NCI-H460 (cell line): ENCODE results near the gene CLN6. TPM values are rescaled to one million over a fixed set of nuclear protein-coding genes. Genes with fewer than 3 reads are reported as not detected.
"Not testable (repeated sequence)": the region's sequence is repeated elsewhere in the genome, so short reads cannot be mapped to it uniquely, and the experiment has no call there.

Experiments used
- DNase-seq: peaks from one replicate; pipeline ENCODE4 v3.0.0-alpha.2; 2016; ENCODE audit warnings: low read depth; ENCODE audit errors: extremely low read depth
- total RNA-seq: library from RNA; depleted of rRNA; stranded (reverse); fragments of >200 nt; shearing (Covaris generic); gene quantifications from 2 replicates; pipeline ENCODE4 v1.2.3, GENCODE V29; 2014

The CLN6 gene
- total RNA-seq, 1 experiment from 2014 or later, result 20.3 TPM

GRCh38 chr15:68195336-68196112 is 34.0 kb downstream of the CLN6 start:
- no peak for DNase-seq

DNA sequence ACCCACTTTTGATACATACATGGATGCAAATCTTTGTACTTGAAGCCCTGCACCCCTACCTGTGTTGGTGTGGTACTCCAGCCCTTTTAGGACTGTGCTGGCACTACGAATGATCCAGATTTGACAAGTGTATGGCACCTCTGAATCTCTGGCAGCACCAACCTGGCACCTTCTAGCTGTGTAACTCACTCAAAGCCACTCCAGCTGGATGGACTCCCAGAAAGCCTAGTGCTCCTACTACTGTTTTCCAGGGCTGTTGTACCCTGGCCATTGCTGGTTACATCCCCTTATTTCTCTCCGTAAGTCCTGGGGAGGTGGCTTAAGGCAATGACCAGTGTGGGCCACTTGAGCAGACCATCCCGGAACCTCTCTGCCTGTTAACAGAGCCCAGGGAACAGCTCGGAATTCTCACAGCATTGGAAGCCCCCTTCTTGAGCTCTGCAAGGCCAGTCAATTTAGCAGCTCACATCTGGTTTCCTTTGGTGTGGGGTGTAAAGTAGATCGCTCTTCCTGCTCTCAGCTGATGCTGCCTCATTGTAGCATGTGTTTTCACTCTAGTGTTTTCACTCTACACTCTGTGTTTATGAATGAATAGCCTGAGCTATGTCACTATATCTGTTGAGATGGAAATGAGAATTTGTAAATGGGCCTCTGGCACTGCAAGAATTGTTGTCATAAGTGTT is 36.6 kb downstream of the CLN6 start:
- no peak for DNase-seq

- no peak for DNase-seq
Observed at GRCh38 chr15:68192117-68192516, 37.4 kb downstream of the CLN6 start.

DNA sequence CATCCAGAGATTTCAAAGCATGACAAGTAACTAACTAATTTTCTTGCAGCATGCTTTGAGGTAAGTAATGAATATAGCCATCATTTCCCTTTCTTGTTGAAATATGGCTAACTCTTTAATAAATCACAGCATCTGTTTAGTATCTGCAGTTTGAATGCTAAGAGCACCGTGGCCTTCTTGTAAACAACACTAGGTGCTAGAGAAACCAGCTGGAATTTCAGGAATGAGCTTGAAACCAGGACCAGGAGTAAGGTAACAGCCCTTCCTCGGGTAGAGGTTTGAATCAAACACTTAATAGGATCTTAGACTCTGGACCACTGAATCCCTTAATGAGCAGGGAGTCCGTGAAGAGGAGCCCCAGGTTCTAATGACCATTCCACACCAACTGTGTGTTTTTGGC is 38.0 kb downstream of the CLN6 start:
- DNase-seq, result no peak

DNA sequence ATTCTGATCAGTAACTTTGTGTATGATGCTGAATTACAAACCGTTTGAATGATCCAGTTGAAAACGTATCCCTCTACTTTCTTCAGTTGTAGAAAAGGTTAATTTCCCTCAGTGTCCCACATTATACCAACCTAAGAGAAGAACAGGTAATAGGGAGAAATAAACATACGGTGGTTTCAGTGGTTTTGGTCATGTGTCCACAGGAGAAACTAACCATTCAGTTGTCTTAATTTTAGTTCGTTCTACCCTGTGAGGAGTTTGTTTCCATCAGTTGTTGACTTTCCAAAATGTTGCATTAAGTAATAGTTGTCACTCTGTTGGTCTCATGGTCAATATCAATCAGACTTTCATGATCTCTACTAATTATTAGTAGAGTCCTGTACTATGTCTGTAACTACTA is 39.5 kb downstream of the CLN6 start:
- no peak for DNase-seq

GRCh38 chr15:68188647-68189046 is 40.9 kb downstream of the CLN6 start:
- no peak for DNase-seq

DNA sequence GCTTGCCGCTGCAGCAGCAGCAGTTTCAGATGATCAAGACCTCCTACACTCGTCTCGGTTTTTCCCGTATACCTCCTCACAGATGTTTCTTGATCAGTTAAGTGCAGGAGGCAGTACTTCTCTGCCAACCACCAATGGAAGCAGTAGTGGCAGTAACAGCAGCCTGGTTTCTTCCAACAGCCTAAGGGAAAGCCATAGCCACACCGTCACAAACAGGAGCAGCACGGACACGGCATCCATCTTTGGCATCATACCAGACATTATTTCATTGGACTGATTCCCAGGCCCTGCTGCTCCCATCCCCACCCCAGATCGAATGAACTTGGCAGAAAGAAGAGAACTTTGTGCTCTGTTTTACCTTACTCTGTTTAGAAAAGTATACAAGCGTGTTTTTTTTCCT is 42.0 kb downstream of the CLN6 start:
- DNase-seq, result no peak

DNA sequence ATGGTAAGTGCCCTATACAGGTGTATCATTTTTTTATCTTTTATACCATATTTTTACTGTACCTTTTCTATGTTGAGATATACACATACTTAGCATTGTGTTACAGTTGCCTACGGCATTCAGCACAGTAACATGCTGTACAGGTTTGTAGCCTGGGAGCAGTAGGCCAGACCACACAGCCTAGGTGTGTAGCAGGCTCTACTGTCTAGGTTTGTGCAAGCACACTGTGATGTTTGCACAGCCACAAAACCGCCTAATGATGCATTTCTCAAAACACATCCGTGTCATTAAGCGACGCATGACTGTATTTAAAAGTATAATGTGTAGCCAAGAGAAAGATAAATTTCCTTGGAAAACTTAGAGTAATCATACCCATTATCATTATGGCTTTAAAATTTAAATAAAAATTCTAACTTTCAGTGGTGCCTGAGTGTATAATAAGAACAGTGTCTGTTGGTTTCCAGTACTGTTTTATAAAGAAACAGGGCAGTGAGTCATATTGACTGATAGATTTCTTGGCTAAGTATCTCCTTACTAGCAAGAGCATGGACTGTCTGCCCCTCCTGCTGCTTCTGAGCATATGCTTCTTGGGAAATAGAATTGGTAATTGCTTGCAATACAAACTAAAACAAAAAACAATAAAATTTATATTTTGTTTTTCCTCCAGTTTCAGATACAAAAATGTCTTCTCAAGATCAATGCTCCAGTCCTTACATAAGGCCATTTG is 42.7 kb downstream of the CLN6 start:
- DNase-seq, result no peak

DNA sequence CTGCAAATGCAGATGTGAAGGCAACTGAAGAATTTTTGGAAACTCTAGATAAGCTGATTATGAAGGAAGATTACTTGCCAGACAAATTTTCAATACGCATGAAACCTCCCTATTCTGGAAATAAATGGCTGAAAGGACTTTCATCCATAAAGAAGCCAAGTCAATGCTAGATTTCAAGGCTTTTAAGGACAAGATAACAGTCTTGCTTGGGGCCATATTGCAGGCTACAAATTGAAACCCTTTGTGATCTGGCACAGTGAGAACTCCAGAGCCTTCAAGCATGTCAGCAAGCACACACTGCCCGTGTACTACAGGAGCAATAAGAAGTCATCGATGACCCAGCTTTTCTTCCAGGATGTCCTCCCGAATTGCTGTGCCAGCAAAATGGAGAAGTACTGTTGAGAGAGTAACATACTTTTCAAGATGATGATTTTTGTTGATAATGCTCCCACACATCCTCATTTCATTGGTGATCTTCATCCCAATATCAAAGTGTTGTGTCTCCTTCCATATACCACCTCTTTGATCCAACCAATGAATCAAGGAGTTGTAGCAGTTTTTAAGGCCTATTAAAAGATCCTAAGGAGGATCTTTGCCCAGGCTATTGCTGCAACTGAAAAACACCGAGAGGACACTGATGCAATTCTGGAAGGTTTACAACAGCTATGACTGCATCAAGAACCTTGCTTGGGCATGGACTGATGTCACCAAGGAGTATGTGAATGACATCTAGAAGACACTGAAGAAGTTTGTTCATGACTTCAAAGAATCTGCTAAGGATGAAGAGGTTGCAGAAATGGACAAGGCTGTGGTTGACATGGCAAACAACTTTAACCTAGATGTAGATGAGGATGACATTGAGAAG is 44.7 kb downstream of the CLN6 start:
- no peak for DNase-seq

- no peak for DNase-seq
Observed at GRCh38 chr15:68183616-68184315, 45.8 kb downstream of the CLN6 start.

- DNase-seq, result no peak
Observed at GRCh38 chr15:68177742-68178141, 51.8 kb downstream of the CLN6 start.

GRCh38 chr15:68176601-68177000 is 52.9 kb downstream of the CLN6 start:
- DNase-seq, result no peak

DNA sequence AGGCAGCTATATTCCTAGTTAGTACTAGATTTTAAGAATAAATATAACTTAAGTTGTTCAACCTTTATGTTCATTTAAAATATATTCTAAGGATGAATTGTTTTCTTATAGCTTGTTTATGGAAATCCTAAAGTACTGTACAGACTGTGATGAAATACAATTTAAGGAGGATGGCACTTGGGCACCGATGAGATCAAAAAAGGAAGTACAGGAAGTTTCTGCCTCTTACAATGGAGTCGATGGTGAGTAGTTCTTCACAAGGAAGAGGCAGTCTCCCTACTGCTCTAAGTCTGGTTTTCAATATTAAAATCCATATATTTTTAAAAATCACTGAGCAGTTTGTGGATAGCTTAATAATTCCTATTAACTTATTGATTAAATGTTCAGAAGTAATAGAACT is 54.0 kb downstream of the CLN6 start:
- DNase-seq, result no peak

DNA sequence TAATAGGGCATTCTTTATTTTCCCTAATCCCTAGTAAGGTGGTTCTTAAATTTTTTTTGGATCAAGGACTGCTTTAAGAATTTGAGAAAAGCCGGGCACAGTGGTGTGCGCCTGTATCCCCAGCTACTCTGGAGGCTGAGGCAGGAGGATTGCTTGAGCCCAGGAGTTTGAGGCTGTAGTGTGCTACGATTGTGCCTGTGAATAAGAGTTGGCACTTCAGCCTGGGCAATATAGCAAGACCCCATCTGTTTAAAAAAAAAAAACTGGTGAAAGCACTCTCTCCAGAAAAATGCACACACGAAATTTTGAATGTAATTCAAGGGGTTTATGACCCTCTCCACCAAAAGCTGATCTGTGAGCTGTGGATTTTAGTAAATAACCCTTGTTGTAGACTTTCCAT is 56.4 kb downstream of the CLN6 start:
- no peak for DNase-seq

- not testable (repeated sequence) for DNase-seq
Observed at GRCh38 chr15:68172037-68172436, 57.5 kb downstream of the CLN6 start.

GRCh38 chr15:68166847-68167246 is 62.7 kb downstream of the CLN6 start:
- no peak for DNase-seq

DNA sequence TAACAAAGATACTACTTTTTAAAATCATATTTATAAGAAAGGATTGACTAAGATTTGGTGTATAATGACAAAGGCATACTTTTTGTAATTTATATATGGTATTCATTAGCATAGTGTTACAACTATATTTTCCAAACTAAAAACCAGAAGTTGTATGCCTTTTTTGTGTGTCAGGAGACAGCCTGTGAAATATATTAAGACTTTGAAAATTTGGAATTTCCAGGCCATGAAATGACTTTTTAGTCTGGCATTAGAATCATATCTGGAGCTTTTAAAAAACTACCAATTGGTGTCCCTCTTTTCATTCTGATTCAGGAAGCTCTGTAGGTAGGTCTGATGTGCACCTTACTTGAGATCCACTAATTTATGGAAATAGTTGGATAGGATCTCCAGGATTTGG is 66.3 kb downstream of the CLN6 start:
- DNase-seq, result no peak

DNA sequence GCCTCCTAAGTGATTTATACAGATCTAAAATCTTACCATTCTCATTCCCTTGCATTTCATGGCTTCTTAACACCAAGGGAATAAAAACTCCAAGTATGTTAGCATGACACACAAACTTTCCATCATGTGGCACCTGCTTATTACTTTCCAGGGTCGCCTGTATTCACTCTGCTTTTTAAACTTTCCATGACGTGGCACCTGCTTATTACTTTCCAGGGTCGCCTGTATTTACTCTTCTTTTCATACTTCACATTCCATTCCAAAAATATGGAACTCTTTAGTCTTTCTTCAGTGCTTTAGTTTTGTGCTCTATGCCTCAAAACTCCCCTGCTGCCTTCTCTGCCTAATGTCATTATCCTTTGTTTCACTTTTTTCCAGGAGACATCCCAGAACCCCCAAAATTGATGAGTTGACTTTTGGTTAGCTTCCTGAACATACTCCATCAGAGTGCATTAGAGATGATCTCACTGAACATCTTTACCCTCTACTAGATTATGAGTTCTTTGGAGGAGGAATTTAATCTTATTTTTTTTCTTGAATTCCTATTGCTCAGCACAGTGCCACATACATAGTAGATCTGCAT is 71.4 kb downstream of the CLN6 start:
- DNase-seq, result no peak

DNA sequence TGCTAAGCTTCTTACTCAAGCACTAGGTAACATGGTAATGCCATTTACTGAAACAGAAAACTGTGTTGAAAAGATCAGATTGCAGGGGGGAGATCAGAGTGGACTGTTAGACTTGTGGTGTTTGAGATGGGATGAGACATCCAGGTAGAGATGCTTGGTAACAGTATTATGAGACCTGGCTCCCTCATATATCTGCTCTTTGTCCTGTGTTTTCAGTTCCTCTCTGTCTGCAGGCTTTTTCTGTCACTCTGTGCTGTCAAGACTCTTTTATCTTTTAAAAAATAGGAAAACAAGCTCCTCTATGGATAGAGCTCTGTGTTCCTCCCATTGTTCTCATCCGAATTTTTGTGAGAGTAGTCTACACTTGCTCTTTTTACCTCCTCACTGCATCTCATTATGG is 72.5 kb downstream of the CLN6 start:
- DNase-seq, result no peak
